Right atrium auricular region (tissue), 2 donors: Measurements from ENCODE around the gene BAMBI. TPM values are rescaled to one million over a fixed set of nuclear protein-coding genes. Genes with fewer than 3 reads are reported as not detected.

Experiments
- DNase-seq: peaks from one replicate; pipeline ENCODE4 v3.0.0-alpha.2; 2019; ENCODE audit warnings: low spot score
- H3K27ac ChIP-seq, 2 donors: fragments of 200-600 bp; sonication (generic); 1 replicate in 1 of 2; 2 replicates in 1 of 2; pipeline ENCODE4 v1.5.1; 2016 to 2019
- H3K27me3 ChIP-seq, 2 donors: fragments of 200-600 bp; sonication (generic); one replicate each; pipeline versions ENCODE4 v1.5.1 to v1.6.0; 2017 to 2019
- H3K36me3 ChIP-seq: fragments of 200-600 bp; sonication (generic); one replicate; pipeline ENCODE4 v1.5.1; 2016
- H3K4me1 ChIP-seq, 2 donors: fragments of 200-600 bp; sonication (generic); one replicate each; pipeline versions ENCODE4 v1.5.1 to v1.6.0; 2017 to 2019
- H3K4me3 ChIP-seq, 2 donors: fragments of 200-600 bp; sonication (generic); 1 replicate in 1 of 2; 2 replicates in 1 of 2; pipeline ENCODE4 v1.5.1; 2017 to 2019; ENCODE audit warnings: mild to moderate bottlenecking in 1 of 2, moderate library complexity in 1 of 2
- H3K9me3 ChIP-seq, 2 donors: fragments of 200-600 bp; sonication (generic); one replicate each; pipeline ENCODE4 v1.5.1; 2019
- total RNA-seq, 2 donors: library from RNA; depleted of rRNA; stranded (reverse); fragments of >200 nt; gene quantifications; one replicate each; pipeline ENCODE4 v1.1.0, GENCODE V29; 2016
- TF ChIP-seq, protein P1 (sequence below), 2 donors: fragments of 200-600 bp; sonication (generic); IDR thresholded peaks; one replicate each; pipeline ENCODE4 v1.5.1; 2019; ENCODE audit warnings: antibody characterized with exemption in 2 of 2

Gene BAMBI
- total RNA-seq, 2 donors from 2014 or later, result 61.1 to 92.7 TPM

GRCh38 chr10:28732091-28732490, 54.8 kb downstream of the BAMBI start:
- H3K36me3 ChIP-seq, result no peaks in the 10 kb centered on the region
- no peaks in the 10 kb centered on the region for H3K4me1 ChIP-seq
- no peak overlapping the region for H3K27ac ChIP-seq
- no peak overlapping the region for H3K4me3 ChIP-seq
- TF ChIP-seq, protein P1, sequence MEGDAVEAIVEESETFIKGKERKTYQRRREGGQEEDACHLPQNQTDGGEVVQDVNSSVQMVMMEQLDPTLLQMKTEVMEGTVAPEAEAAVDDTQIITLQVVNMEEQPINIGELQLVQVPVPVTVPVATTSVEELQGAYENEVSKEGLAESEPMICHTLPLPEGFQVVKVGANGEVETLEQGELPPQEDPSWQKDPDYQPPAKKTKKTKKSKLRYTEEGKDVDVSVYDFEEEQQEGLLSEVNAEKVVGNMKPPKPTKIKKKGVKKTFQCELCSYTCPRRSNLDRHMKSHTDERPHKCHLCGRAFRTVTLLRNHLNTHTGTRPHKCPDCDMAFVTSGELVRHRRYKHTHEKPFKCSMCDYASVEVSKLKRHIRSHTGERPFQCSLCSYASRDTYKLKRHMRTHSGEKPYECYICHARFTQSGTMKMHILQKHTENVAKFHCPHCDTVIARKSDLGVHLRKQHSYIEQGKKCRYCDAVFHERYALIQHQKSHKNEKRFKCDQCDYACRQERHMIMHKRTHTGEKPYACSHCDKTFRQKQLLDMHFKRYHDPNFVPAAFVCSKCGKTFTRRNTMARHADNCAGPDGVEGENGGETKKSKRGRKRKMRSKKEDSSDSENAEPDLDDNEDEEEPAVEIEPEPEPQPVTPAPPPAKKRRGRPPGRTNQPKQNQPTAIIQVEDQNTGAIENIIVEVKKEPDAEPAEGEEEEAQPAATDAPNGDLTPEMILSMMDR (IDR thresholded peaks at IDR 0.05), result no peak
- DNase-seq, result no peak
- no peaks in the 10 kb centered on the region for H3K27me3 ChIP-seq
- H3K9me3 ChIP-seq, result peaks cover 0 to 6% of the 10 kb centered on the region in 2 donors

Other genes with a start within 250 kb of the BAMBI start
- gene WAC, start 144.4 kb upstream of the BAMBI start, total RNA-seq, result 10 to 100 TPM; 75.4 to 94.1 TPM